GM18517 (cell line): Measurements from ENCODE around the gene MICAL2.

Experiments
- ATAC-seq: cut with Tn5 transposase; IDR thresholded peaks from one replicate; pipeline ENCODE4 v1.9.1; 2021; ENCODE audit warnings: mild to moderate bottlenecking, moderate library complexity; ENCODE audit not compliant: unreplicated experiment

MICAL2 gene

DNA sequence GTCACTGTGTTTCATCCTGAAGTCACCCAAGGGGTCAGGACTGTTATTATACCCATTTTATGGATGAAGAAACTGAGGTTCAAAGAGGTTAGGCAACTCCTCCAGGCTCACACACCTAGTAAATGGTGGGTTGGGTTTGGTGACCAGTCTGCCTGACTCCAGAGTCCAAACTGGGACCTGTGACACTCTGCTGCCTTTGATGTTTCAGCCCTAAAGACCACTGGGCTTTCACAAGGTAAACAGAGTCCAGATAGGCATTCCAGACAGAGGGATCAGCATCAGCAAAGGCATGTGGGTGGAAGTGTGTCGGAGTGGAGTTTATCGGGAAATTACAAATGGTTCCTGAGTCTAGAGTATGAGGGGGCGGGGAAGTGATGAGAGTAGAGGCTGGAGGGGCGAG, 38.5 kb downstream of the MICAL2 start:
- ATAC-seq, result no peak

- no peak for ATAC-seq
These were observed 39.4 kb downstream of the MICAL2 start for GRCh38 chr11:12149672-12150225.

DNA sequence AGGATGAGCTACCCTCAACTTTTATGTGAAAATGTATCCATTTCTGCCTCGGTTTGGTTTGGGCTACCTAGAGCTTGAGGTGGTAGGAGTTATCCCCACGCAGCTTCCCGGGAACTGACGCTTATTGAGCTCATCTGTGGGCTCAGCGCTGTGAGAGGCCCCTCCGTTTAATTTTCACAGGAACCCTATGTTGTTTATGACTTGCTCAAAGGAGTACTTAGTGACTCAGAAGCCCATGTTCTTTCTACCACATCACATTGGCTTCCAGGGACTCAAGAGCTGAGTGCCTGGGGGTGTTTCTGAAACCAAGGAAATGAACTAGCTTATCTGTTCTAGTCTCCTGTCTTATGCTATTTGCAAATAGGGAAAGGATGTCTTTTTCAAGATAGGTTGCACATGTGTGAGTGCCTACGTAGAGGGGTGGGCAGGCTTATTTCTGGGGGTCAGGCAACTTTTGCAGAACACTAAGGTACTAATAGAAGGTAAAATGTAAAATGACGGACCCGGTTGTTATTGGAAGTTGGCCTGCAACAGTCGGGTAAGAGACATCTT, 40.5 kb downstream of the MICAL2 start:
- ATAC-seq, result no peak

GRCh38 chr11:12152321-12152720, 41.9 kb downstream of the MICAL2 start:
- no peak for ATAC-seq

GRCh38 chr11:12154871-12155668, 44.7 kb downstream of the MICAL2 start:
- ATAC-seq, result no peak

DNA sequence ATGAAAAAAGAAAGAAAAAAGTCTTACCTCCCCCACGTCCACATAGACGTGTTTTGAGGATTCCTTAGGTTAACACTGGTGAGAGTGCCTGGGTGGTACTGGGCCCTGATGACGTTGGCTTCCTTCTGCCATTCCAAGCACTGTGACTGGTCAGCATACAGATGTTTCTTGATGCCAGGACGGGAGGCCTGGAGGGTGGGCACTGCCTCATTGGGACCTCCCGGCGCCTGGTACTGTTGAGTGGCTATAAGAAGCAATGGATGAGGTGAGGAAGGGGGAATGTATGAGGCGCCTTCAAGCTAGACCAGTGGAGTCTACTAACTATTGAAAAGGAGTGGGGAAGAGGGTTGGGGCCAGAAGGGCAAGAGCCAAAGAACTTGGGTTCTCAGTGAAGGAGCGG, 45.3 kb downstream of the MICAL2 start:
- no peak for ATAC-seq

DNA sequence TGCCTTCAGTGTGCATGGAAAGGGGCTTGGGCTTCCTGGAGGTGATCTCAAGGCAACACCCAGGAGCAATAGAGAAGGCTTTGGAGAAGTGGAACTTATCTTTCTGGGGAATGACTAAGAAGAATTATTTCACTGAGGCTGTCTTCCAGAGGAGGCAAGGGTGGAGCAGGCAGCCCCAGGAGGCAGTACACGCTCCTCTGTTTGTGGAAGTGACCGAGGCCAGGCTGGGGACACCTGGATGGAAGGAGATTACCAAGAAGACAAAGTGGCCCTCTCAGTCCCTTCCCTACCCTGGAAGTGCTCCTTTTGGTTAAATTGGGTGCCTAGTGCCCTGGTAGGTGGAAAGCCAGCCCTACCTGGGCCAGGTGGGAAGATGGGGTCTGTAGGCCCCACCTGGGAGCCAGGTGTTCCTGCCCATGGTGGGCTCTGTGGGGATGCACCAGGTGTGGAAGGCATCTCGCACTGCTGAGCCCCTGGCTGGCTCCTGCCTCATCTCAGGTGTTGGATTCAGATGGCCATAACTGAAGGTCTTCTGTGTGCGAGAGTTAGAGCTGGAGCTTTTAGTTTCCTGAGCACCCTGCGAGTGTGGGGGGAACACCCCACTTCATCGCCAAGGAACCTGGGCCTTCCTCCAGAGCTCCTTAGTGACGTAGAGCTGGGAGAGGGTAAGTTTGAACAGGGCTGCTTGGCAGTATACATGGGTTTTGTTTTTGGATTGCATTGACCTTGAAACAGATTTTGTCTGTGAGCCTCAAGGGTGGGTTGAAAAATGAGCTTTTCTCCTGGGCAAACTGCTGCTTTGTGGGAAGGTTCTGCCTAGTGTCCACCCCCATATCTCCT, 46.1 kb downstream of the MICAL2 start:
- no peak for ATAC-seq

GRCh38 chr11:12157241-12157661, 46.9 kb downstream of the MICAL2 start:
- ATAC-seq, result no peak

GRCh38 chr11:12158909-12159308, 48.5 kb downstream of the MICAL2 start:
- ATAC-seq, result no peak

DNA sequence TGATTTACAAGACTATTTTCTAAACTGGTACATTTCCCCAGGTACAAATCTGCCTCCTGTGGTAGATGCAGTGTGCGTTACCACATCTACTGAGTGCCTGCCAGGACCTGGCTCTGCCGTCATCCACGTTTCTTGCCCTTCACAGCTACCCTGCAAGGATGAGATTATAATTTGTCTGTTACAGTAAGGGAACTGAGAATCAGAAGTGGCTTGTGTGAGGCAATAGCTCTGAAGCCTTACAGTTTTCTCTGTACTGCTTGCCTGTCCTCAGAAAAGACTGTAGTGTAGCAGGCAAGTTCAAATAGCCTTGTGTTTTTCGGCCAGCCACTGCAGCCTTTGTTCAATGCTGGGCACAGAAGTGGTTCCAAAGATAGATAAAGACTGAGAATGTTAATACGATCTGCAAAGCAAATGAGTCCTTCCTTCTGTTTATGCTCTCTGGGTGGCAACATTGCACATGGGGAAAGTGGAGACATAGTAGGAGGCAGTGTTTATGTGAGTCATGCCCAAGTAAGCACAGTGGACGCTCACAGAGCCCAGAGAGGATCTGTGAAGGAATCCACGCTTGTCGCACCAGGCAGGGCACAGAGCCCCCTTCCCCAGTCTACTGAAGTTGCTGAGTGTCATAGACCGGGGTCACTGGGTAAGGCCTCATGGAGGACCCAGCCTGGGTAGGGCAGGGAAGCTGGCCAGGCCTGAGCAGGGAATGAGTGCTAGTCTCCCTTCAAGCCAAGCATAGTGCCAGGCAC, 49.1 kb downstream of the MICAL2 start:
- no peak for ATAC-seq

DNA sequence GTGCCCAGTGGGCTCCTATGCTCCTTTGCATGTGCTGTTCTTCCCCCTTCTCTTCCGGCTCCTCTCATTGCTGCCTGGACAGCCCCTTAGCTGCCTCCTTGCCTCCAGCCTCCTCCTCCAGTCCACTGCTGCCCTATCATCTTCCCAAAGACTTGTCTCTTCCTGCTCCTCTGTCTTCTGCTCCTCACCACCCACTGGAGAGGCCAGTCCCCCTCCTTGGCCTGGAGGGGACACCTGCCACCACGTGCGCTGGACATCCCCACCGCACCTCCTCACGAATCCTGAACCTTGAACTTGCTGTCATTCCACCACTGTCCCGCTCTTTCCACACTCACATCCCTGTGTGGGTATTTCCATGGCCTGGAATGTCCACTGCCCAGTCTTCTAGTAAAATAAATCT, 49.8 kb downstream of the MICAL2 start:
- ATAC-seq, result no peak

GRCh38 chr11:12160680-12161079, 50.3 kb downstream of the MICAL2 start:
- no peak for ATAC-seq

GRCh38 chr11:12161137-12161536, 50.7 kb downstream of the MICAL2 start:
- ATAC-seq, result no peak

DNA sequence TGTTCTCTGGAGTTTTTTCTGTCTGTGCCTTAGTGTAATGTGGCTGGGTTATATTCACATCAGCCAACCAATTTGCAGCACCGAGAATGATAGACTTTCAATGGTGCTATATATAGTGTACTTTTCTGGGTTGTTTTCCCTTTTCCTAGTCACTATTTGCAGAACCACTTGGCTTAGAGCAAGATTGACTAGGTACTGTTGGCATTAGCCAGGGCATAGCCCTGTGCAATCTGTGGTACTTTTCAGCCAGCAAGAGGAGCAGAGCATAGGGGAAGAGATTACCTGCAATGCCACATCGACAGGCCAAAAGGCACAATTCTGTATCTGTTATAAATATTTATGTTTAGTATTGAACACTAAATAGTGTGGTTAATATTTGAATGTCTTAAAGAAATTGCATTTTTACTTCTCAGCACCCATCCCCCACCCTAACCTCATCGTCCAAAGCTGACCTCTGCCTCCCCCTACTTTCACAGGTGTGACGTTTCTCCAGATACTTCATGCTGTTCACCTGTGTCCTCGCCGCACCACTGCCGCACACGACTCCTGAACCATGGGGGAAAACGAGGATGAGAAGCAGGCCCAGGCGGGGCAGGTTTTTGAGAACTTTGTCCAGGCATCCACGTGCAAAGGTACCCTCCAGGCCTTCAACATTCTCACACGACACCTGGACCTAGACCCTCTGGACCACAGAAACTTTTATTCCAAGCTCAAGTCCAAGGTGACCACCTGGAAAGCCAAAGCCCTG, 51.4 kb downstream of the MICAL2 start:
- no peak for ATAC-seq

- ATAC-seq, result no peak
These were observed 52.3 kb downstream of the MICAL2 start for GRCh38 chr11:12162652-12163051.

GRCh38 chr11:12163181-12163941, 53.0 kb downstream of the MICAL2 start:
- no peak for ATAC-seq

GRCh38 chr11:12164061-12165014, 53.9 kb downstream of the MICAL2 start:
- no peak for ATAC-seq

DNA sequence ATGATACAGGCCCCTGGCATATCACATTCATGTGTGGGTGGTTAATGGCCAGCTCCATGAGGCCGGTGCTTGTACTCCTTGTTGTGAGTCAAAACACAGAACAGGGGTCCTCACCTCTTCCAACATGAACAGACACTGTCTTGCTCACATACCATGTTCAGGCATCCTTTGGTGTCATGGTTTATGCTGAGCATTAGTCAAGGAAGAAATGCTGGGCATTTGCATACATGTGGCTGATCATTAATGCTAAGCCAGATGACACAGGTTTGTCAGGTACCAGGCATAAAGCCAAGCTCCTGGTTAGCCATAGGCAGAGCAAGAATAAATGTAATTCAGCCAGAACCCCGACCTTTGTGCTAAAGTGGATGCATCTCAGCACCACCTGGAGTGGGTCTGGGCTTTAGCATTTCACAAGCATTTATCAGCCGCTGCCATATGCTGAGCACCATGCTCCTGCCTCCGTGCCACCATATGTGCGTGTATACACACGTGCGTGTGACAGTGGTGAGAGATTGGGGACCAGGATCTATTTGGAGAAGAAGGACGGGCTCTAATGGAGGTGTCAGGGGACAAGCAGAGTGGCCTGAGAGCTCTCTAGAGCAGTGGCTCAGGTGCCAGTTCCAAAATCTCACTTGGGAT, 55.0 kb downstream of the MICAL2 start:
- no peak for ATAC-seq
